Loucy (cell line): ENCODE measurements around the gene CAMTA1.
A peak's percentile ranks its signal among the peaks of the same experiment; 100 is the strongest.

Source experiments
- H2AFZ ChIP-seq: fragments of 200-600 bp; sonication (generic); 2 replicates; pipeline ENCODE4 v1.6.0; 2016; ENCODE audit warnings: antibody characterized with exemption, mild to moderate bottlenecking, low read length, moderate library complexity
- H3F3A ChIP-seq: fragments of 200-600 bp; 2 replicates; pipeline ENCODE4 v1.6.0; 2016; ENCODE audit warnings: antibody characterized with exemption, low read depth, mild to moderate bottlenecking
- H3K27me3 ChIP-seq: fragments of 200-600 bp; sonication (generic); 2 replicates; pipeline ENCODE4 v1.6.1; 2014; ENCODE audit warnings: low read length, mild to moderate bottlenecking; ENCODE audit not compliant: insufficient read depth, poor library complexity, severe bottlenecking
- H3K36me3 ChIP-seq: fragments of 200-600 bp; sonication (generic); 2 replicates; pipeline ENCODE4 v1.6.1; 2016; ENCODE audit warnings: low read length; ENCODE audit not compliant: insufficient read depth
- H3K4me1 ChIP-seq: fragments of 200-600 bp; sonication (generic); 2 replicates; pipeline ENCODE4 v1.5.1; 2014; ENCODE audit warnings: low read length, mild to moderate bottlenecking; ENCODE audit not compliant: insufficient read depth, poor library complexity, severe bottlenecking
- H3K4me2 ChIP-seq: fragments of 200-600 bp; sonication (generic); 2 replicates; pipeline ENCODE4 v1.6.0; 2014; ENCODE audit warnings: antibody characterized with exemption, low read length, low read depth, mild to moderate bottlenecking; ENCODE audit not compliant: poor library complexity, severe bottlenecking
- H3K4me3 ChIP-seq: fragments of 200-600 bp; sonication (generic); 2 replicates; pipeline ENCODE4 v1.5.1; 2014; ENCODE audit warnings: low read length, mild to moderate bottlenecking, mixed read lengths; ENCODE audit not compliant: poor library complexity, severe bottlenecking
- H3K79me2 ChIP-seq: fragments of 200-600 bp; sonication (generic); 2 replicates; pipeline ENCODE4 v1.6.1; 2014; ENCODE audit warnings: low read length; ENCODE audit not compliant: insufficient read depth
- H3K9ac ChIP-seq: fragments of 200-600 bp; sonication (generic); 2 replicates; pipeline ENCODE4 v1.6.0; 2014; ENCODE audit warnings: mild to moderate bottlenecking, low read depth, low read length, moderate library complexity; ENCODE audit not compliant: poor library complexity, severe bottlenecking
- H3K9me2 ChIP-seq: fragments of 200-600 bp; sonication (generic); replicated peaks from 2 replicates; pipeline ENCODE4 v1.6.1; 2016; ENCODE audit warnings: low read depth, low read length, mixed read lengths
- H3K9me3 ChIP-seq: fragments of 200-600 bp; sonication (generic); 2 replicates; pipeline ENCODE4 v1.6.1; 2014; ENCODE audit warnings: mild to moderate bottlenecking, antibody characterized with exemption, low read length, low read depth; ENCODE audit not compliant: insufficient read depth
- H4K20me1 ChIP-seq: fragments of 200-600 bp; sonication (generic); 2 replicates; pipeline ENCODE4 v1.6.0; 2014; ENCODE audit warnings: antibody characterized with exemption, low read length, mild to moderate bottlenecking; ENCODE audit not compliant: insufficient read depth, poor library complexity, severe bottlenecking
- CTCF ChIP-seq: fragments of 200-600 bp; sonication (generic); conservative IDR thresholded peaks from 2 replicates; pipeline ENCODE4 v1.5.1; 2014; ENCODE audit warnings: mild to moderate bottlenecking, antibody characterized with exemption, low read length
- EZH2phosphoT487 ChIP-seq: fragments of 200-600 bp; IDR thresholded peaks from 2 replicates; pipeline ENCODE4 v1.6.1; 2018; ENCODE audit warnings: antibody characterized with exemption, mild to moderate bottlenecking, moderate library complexity, borderline replicate concordance

Gene CAMTA1

GRCh38 chr1:6820899-6821298 lies 35.6 kb downstream of the CAMTA1 start:
- no peak overlapping the region for H3K9ac ChIP-seq
- no peak overlapping the region for H2AFZ ChIP-seq
- H3K4me2 ChIP-seq: no peak overlapping the region
- H4K20me1 ChIP-seq: peaks cover 70% of the 10 kb centered on the region
- H3K4me1 ChIP-seq: peaks cover 19% of the 10 kb centered on the region
- no peaks in the 10 kb centered on the region for H3K27me3 ChIP-seq
- peaks cover 9% of the 10 kb centered on the region; the same call in 1 of the 2 replicates for H3K36me3 ChIP-seq
- H3K9me3 ChIP-seq: no peaks in the 10 kb centered on the region
- H3K4me3 ChIP-seq: no peak overlapping the region
- TF ChIP-seq EZH2phosphoT487: no peak
- no peak for TF ChIP-seq CTCF
- H3K79me2 ChIP-seq: peaks cover 62% of the 10 kb centered on the region
- 0 out of 2 replicates have a peak, but pooled peaks cover 3% of the 10 kb centered on the region for H3F3A ChIP-seq
- H3K9me2 ChIP-seq: no peaks in the 10 kb centered on the region

GRCh38 chr1:6822530-6823359 lies 37.5 kb downstream of the CAMTA1 start:
- Histone ChIP-seq H4K20me1 (peaks cover 54% of the 10 kb centered on the region), H3K4me2 (peak overlapping the region; percentile 59), H3K9me2 (no peaks in the 10 kb centered on the region), H2AFZ (no peak overlapping the region), H3K27me3 (no peaks in the 10 kb centered on the region), H3K79me2 (peaks cover 52% of the 10 kb centered on the region), H3K4me1 (peaks cover 16% of the 10 kb centered on the region), H3K9ac (no peak overlapping the region), H3K36me3 (peaks cover 24% of the 10 kb centered on the region; the same call in 1 of the 2 replicates), H3K4me3 (peak overlapping the region; percentile 17), H3F3A (0 out of 2 replicates have a peak, but pooled peaks cover 3% of the 10 kb centered on the region), H3K9me3 (no peaks in the 10 kb centered on the region)
- TF ChIP-seq EZH2phosphoT487: no peak
- no peak for TF ChIP-seq CTCF

- Histone ChIP-seq H3K4me2 (peak overlapping the region; percentile 59), H3K79me2 (peaks cover 50% of the 10 kb centered on the region)
Measured at GRCh38 chr1:6823793-6824192, 38.5 kb downstream of the CAMTA1 start.

More at GRCh38 chr1:6823793-6824192, 38.5 kb downstream of the CAMTA1 start:
- no peak for TF ChIP-seq EZH2phosphoT487
- no peak for TF ChIP-seq CTCF
- H3K9me3 ChIP-seq: no peaks in the 10 kb centered on the region
- H3K9me2 ChIP-seq: no peaks in the 10 kb centered on the region
- H2AFZ ChIP-seq: no peak overlapping the region
- H4K20me1 ChIP-seq: peaks cover 48% of the 10 kb centered on the region
- no peak overlapping the region for H3K9ac ChIP-seq
- peaks cover 24% of the 10 kb centered on the region; the same call in 1 of the 2 replicates for H3K36me3 ChIP-seq
- peaks cover 16% of the 10 kb centered on the region for H3K4me1 ChIP-seq
- H3K27me3 ChIP-seq: no peaks in the 10 kb centered on the region
- no peak overlapping the region for H3K4me3 ChIP-seq
- H3F3A ChIP-seq: 0 out of 2 replicates have a peak, but pooled peaks cover 3% of the 10 kb centered on the region
